Measurements from ENCODE around the gene HTRA1.

HTRA1 gene

GRCh38 chr10:122461729-122462532 lies 578 bp downstream of the HTRA1 start:
- Mint-ChIP-seq H3K4me3 (peak overlapping the region; percentile 92 to 96 (median 93)), H3K27ac (peak overlapping the region; percentile 26 to 92 (median 88)), H3K4me1 (peaks cover 35% of the 10 kb centered on the region), H3K9me3 (no peaks in the 10 kb centered on the region), H3K36me3 (ENCODE audit: low read depth) (no peaks in the 10 kb centered on the region), H3K27me3 (ENCODE audit: low read depth) (peaks cover 78% of the 10 kb centered on the region)
- no peak for TF ChIP-seq CTCF (IDR thresholded peaks at IDR 0.05; ENCODE audit: unreplicated experiment in 3 of 3)

- TF ChIP-seq CTCF (IDR thresholded peaks at IDR 0.05; ENCODE audit: unreplicated experiment in 3 of 3): no peak
- H3K27me3 Mint-ChIP-seq (ENCODE audit: low read depth): peaks cover 81% of the 10 kb centered on the region
- H3K36me3 Mint-ChIP-seq (ENCODE audit: low read depth): no peaks in the 10 kb centered on the region
- peaks cover 35% of the 10 kb centered on the region for H3K4me1 Mint-ChIP-seq
- no peaks in the 10 kb centered on the region for H3K9me3 Mint-ChIP-seq
- H3K27ac Mint-ChIP-seq: peak overlapping the region; percentile 26 to 92 (median 88)
- peak overlapping the region; percentile 92 to 96 (median 93) for H3K4me3 Mint-ChIP-seq
These were observed 1.4 kb downstream of the HTRA1 start for GRCh38 chr10:122462533-122463465.

- TF ChIP-seq CTCF (IDR thresholded peaks at IDR 0.05; ENCODE audit: unreplicated experiment in 3 of 3): no peak
- H3K4me3 Mint-ChIP-seq: peak overlapping the region; percentile 92 to 96 (median 93)
These were observed 2.3 kb downstream of the HTRA1 start for GRCh38 chr10:122463466-122464249.

GRCh38 chr10:122464250-122464510 lies 2.8 kb downstream of the HTRA1 start:
- Mint-ChIP-seq H3K4me3 (peak overlapping the region; percentile 6 to 96 (median 93)), H3K9me3 (no peaks in the 10 kb centered on the region), H3K36me3 (ENCODE audit: low read depth) (no peaks in the 10 kb centered on the region), H3K27me3 (ENCODE audit: low read depth) (peaks cover 80% of the 10 kb centered on the region), H3K27ac (no peak overlapping the region), H3K4me1 (peaks cover 35% of the 10 kb centered on the region)
- TF ChIP-seq CTCF (IDR thresholded peaks at IDR 0.05; ENCODE audit: unreplicated experiment in 3 of 3): no peak

More at GRCh38 chr10:122463466-122464249, 2.3 kb downstream of the HTRA1 start:
- Mint-ChIP-seq H3K27ac (peak overlapping the region in 1 of 3 experiments; percentile 92), H3K27me3 (ENCODE audit: low read depth) (peaks cover 81% of the 10 kb centered on the region), H3K36me3 (ENCODE audit: low read depth) (no peaks in the 10 kb centered on the region), H3K4me1 (peaks cover 30% of the 10 kb centered on the region), H3K9me3 (no peaks in the 10 kb centered on the region)

GRCh38 chr10:122464586-122464985 lies 3.2 kb downstream of the HTRA1 start:
- no peak for TF ChIP-seq CTCF (IDR thresholded peaks at IDR 0.05; ENCODE audit: unreplicated experiment in 3 of 3)
- H3K27me3 Mint-ChIP-seq (ENCODE audit: low read depth): peaks cover 76% of the 10 kb centered on the region
- H3K4me3 Mint-ChIP-seq: peak overlapping the region; percentile 6 to 96 (median 63)
- H3K4me1 Mint-ChIP-seq: peaks cover 36% of the 10 kb centered on the region
- H3K27ac Mint-ChIP-seq: no peak overlapping the region
- H3K9me3 Mint-ChIP-seq: no peaks in the 10 kb centered on the region
- H3K36me3 Mint-ChIP-seq (ENCODE audit: low read depth): no peaks in the 10 kb centered on the region

All from nephron (organoid).